ENCODE data around the gene CCDC146.
"Not testable (repeated sequence)": the region's sequence is repeated elsewhere in the genome, so short reads cannot be mapped to it uniquely, and the experiment has no call there.

The CCDC146 gene, protein sequence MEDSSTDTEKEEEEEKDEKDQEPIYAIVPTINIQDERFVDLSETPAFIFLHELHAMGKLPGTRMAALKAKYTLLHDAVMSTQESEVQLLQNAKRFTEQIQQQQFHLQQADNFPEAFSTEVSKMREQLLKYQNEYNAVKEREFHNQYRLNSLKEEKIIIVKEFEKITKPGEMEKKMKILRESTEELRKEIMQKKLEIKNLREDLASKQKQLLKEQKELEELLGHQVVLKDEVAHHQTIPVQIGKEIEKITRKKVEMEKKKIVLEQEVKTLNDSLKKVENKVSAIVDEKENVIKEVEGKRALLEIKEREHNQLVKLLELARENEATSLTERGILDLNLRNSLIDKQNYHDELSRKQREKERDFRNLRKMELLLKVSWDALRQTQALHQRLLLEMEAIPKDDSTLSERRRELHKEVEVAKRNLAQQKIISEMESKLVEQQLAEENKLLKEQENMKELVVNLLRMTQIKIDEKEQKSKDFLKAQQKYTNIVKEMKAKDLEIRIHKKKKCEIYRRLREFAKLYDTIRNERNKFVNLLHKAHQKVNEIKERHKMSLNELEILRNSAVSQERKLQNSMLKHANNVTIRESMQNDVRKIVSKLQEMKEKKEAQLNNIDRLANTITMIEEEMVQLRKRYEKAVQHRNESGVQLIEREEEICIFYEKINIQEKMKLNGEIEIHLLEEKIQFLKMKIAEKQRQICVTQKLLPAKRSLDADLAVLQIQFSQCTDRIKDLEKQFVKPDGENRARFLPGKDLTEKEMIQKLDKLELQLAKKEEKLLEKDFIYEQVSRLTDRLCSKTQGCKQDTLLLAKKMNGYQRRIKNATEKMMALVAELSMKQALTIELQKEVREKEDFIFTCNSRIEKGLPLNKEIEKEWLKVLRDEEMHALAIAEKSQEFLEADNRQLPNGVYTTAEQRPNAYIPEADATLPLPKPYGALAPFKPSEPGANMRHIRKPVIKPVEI

DNA sequence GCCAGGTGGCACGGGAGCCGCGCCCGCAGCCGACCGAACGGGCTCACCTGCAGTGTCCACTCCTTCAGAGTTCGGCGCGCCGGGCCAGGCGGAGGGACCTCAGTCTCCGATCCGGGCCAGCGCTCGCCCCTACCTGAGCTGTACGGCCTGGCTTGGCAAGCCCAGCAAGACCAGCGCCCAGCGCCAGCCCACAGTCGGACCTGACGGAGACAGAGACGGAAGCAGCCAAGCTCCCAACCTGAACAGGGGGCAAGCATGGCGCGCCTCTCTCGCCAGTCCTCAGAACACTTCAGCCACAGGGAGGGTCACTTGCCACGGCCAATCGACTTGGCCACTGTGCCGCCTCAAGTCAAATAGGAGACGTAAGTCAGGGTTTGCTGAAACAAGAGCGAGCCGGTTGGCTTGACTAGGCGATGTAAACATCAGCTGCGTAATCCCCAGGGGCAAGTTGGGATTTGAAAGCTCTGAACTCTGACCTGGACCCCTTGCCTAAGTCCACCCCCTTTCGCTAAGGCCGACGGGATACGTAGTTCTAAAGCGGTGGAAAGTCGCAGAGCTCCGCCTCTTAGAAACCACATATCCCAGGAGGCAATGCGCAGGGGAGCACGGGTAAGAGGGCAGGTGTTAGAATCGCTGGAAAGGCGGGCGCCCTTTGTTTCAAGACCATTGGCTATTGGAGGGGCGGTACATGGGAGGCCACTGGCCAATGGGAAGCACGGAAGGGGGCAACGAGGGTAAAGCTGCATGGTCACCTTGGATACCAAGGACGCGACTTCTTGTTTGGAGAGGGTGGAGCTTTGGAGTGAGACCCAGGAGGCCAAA, at the start of gene CCDC146:
TSS of gene CCDC146 (plus strand) at position 756 of the 822 bp plus-strand sequence. CDS start 45,054 bp downstream, outside the sequence.
- peak; percentile 98 for DNase-seq (ENCODE audit: low spot score)

DNA sequence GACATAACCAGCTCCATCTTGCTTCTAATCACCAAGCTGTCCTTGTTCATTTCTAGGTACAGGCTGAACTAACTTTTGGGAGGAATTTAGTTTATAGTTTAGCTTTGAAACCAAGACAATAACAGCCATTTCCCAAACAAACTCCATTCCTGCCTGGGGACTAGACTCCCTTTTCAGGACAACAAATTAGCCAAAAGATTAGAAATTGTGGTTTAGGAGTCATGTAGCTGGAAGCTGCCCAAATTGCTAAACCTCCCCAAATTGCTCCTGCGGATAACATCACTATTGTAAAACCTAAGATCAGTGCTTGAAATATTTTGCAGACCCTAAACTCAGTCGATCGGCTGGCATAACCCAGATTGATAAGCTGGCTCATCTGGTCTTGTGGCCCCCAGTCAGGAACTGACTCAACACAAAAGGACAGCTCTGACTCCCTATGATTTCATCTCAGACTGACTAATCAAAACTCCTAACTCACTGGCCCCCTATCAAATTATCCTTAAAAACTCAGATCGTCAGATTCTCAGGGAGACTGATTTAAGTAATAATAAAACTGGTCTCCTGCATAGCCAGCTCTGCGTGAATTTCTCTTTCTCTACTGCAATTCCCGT, 47.5 kb upstream of the CCDC146 start:
- not testable (repeated sequence) for DNase-seq (ENCODE audit: low spot score)

DNA sequence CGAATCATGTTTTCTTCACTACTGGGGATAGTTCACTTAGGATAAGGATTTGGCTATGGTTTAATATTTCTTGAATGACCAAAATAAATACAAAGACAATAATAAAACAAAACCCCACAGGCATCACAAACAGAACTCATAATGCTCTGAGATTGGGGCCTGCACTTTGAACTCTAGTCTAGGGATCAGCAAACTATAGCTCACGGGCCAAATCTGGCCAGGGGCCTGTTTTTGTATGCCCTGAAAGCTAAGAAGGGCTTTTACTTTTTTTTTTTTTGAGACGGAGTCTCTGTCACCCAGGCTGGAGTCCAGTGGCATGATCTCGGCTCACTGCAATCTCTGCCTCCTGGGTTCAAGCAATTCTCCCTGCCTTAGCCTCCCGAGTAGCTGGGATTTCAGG, 45.4 kb upstream of the CCDC146 start:
- not testable (repeated sequence) for DNase-seq (ENCODE audit: low spot score)

DNA sequence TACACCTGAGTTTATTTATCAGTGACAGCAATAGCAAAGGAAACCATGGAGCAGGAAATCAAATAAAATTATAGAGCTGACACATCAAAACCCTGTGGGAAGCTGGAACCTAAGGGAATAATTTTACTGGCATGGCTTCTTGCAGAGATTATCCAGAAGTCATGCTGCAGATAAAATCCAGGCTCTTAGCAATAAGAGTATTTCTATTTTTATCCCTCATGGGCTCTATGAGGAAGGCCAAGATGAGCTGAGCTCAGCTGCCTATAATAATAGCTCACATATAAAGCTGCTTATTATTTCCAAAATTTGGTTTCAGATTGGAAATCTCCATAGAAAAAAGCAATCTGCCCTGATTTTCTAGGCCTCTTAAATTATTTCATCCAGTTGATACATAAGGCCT, 43.3 kb upstream of the CCDC146 start:
- not testable (repeated sequence) for DNase-seq (ENCODE audit: low spot score)

DNA sequence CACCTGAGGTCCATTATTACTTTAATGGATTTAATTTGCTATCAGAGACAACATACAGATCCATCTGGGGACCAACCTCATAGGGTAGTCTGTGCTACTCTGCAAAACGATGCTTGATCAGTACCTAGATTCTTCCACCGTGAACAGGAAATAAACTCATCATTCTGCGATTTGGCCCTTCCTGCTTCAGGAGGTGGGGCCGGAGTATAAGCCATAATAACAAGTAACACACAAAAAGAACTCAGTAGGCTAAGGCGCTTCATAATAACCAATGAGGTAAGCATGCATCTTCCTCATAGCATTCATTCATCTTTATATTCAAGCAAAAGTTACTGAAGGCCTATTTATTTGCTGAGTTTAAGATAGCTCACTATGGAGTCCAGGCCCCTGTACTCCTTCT, 42.8 kb upstream of the CCDC146 start:
- DNase-seq (ENCODE audit: low spot score) = not testable (repeated sequence)

DNA sequence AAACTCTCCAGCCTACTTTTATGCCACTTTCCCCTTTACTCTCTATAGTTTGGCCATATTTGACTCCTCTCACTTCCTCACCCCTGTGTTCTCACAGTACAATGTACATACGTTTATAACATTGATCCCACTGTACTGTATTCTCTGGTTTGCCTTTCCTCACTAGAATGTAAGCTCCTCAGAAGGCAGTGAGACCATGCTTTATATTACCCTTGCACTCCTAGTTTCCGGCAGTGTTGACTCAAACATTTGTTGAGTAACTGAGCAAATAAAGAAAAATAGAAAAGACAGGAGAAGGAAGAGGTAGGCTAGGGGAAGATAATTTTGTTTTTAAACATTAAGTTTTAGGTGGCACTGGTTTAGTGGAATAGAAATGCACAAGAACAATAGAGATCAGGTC, 42.2 kb upstream of the CCDC146 start:
- DNase-seq (ENCODE audit: low spot score) = not testable (repeated sequence)

DNA sequence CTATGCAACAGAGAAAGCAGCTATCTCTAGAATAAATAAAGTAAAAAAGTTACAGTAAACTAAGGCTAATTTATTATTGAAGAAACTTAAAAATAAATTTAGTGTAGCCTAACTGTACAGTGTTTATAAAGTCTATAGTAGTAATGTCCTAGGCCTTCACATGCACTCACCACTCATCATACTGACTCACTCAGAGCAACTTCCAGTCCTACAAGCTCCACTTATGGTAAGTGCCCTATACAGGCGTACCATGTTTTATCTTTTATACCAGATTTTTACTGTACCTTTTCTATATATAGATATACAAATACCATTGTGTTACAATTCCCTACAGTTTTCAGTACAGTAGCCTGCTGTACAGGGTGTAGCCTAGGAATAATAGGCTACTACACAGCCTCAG, 40.2 kb upstream of the CCDC146 start:
- not testable (repeated sequence) for DNase-seq (ENCODE audit: low spot score)

DNA sequence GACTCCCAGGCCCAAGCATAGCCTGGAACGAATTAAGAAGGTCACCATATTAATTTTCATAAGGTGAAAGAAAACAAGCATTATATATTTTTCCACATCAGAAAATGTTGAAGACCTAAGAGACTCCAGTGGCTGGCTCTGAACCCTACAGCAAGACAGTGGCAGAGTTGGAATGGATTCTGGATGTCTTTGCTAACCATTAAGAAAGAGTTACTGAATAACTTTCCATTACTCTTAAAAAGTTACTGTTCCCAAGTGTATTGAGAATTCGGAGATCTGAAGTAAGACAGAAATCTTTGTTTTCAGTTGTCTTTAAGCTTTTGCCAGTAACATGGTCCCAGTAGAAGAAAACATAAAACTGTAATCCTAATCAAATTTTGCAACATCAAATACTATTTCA, 30.1 kb upstream of the CCDC146 start:
- not testable (repeated sequence) for DNase-seq (ENCODE audit: low spot score)

DNA sequence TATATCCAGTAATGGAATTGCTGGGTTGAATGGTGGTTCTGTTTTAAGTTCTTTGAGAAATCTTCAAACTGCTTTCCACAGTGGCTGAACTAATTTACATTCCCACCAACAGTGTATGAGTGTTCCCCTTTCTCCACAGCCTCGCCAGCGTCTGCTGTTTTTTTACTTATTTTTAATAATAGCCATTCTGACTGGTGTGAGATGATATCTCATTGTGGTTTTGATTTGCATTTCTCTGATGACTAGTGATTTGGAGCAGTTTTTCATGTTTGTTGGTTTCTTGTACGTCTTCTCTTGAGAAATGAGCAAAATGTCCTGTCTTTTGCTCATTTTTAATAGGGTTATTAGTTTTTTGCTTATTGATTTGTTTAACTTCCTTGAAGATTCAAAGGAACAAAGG, 21.9 kb upstream of the CCDC146 start:
- not testable (repeated sequence) for DNase-seq (ENCODE audit: low spot score)

DNA sequence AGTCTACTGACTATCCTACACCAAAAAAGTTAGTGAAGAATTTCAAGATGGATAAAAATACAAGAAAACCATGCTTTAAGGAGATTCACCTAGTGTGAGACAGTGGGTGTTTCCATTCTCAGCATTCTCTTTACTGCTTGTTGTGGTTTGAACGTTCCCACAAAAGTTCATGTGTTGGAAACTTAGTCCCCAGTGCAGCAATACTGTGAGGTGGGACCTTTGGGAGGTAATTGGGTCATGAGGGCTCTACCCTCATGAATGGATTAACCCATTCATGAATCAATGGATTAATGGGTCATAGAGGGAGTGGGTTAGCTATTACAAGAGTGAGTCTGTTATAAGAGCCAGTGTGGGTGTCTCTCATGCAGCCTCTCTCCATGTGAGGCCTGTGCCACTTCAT, 21.2 kb upstream of the CCDC146 start:
- not testable (repeated sequence) for DNase-seq (ENCODE audit: low spot score)

DNA sequence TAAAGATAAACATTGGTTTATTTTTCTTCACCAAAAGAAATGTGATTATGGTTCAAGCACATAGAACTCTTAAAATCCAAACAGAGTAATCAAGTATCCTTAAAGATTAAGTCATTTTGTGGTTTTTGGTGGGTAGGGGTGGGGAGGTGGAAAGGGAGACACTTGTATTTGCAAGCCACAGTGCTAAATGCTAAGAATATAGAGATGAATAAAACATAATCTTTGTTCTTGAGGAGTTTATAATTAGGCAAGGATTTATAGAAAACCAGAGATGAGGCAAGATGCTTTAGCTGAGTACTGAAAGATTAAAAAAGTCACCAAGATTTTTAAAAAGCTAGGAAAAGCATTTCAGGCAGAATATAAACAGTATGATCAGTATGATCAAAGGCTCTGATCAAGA, 19.7 kb upstream of the CCDC146 start:
- not testable (repeated sequence) for DNase-seq (ENCODE audit: low spot score)

DNA sequence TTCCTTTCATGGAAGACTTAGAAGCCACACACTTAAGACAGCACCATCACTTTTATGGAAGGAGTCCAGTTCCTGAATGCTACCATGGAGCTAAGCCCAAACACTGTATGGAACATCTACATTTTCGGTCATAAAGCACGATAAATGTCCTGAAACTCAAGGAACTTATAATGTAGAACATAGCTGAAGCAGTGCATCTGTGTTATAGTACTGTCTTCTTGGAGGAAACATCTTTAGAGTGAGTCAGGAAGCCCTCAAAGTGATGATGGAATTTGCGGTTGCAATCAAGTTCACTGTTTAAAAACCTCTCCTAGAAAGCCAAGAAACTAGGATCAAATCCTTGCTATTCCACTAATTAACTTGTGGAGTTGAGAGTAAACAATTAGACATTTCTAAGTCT, 16.5 kb upstream of the CCDC146 start:
- not testable (repeated sequence) for DNase-seq (ENCODE audit: low spot score)

DNA sequence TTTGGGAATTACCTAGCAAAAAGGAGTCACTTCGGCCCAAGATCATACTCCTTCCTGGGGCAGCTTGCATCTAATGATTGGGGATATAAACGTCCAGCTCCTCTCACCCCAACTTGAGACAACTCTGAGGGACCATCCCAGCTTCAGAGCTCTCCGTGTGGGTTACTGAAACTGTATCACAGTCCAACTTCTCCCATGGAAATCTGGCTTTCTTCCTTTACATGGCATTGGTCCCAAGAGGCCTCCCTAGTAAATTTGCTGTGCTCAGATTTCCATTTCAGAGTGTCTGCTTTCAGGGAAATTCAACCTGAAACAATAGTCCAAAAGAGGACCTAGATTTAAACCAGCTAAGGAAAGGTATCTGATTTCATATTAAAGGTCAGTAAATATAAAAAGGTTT, 14.8 kb upstream of the CCDC146 start:
- DNase-seq (ENCODE audit: low spot score) = not testable (repeated sequence)

DNA sequence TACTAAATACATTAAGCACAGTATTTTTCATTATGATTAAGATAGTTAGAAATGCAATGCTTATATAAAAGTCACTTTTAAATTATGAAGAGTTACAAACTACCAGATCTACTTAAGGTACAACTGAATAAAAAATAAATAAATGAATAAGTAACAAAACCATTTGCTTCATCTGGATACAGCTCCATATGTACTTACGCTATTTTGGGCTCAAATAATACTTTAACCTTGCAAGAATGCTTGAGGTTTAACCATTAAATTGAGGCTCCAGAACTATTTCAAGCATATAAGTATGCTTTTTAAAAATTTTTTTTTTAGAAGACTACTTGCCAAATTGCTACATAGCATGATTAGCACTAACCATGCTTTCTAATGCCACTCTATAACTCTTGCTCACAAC, 14.1 kb upstream of the CCDC146 start:
- not testable (repeated sequence) for DNase-seq (ENCODE audit: low spot score)

DNA sequence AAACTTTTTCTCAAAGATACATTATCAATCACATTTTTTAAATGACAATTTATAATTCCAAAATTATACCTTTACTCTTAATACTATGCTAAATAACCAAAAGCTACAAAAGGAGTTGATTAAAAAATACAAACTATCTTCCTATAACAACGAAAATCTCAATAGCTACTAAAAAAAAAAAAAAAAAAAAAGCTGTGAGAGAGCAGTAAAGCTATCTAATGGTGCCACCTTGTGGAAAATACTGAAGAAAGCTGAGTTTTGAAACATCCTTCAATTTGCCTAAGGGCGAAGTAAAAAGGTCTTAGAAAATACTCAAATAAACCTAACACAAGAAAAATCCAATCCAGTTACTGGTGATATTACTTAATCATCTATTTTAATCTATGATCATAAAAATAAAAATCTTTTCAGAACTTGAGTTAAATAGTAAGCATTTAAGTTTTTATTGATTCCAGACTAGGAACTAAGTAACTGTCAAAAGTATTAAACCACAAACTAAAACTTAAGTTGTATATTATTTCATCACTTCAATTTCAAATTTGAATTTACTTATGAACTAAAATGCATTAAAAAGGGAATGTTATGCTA, 9.6 kb upstream of the CCDC146 start:
- peak; percentile 9 for DNase-seq (ENCODE audit: low spot score)

DNA sequence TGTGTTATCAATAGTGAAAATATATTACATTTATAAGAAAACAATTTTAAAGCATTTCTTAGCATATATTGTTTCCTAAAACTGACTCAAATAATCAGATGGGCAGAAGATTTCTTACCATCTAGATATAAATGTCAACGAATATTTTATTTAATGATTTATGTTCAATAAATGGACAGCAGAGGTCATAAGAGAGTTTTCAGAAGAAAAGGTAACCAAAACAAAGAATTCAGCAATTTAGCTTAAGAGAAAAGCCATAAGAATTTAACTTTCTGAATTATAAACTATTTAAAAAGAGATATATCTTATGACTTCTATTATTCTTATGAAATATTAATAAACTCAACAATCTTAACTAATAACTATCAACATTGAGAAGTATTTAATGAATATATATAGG, 3.1 kb downstream of the CCDC146 start:
- DNase-seq (ENCODE audit: low spot score) = not testable (repeated sequence)

DNA sequence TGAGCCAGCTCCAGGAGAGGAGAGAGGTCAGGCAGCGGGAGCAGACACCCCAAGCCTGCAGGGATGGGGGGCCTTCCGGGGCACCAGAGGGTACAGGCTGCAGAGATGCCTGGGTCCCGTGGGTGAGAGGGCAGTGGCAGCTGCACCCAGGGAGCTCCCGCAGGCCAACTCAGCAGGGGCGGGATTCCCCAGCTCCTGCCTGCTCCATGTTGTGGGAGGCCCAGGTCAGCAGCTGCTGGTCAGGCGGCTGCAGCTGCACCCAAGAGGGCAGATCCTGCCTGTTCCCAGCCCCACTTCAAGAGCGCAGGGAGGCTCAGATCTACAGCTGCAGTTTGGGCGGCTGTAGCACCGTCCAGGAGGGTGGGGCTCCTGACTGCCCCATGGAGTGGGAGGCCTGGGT, 4.6 kb downstream of the CCDC146 start:
- not testable (repeated sequence) for DNase-seq (ENCODE audit: low spot score)

DNA sequence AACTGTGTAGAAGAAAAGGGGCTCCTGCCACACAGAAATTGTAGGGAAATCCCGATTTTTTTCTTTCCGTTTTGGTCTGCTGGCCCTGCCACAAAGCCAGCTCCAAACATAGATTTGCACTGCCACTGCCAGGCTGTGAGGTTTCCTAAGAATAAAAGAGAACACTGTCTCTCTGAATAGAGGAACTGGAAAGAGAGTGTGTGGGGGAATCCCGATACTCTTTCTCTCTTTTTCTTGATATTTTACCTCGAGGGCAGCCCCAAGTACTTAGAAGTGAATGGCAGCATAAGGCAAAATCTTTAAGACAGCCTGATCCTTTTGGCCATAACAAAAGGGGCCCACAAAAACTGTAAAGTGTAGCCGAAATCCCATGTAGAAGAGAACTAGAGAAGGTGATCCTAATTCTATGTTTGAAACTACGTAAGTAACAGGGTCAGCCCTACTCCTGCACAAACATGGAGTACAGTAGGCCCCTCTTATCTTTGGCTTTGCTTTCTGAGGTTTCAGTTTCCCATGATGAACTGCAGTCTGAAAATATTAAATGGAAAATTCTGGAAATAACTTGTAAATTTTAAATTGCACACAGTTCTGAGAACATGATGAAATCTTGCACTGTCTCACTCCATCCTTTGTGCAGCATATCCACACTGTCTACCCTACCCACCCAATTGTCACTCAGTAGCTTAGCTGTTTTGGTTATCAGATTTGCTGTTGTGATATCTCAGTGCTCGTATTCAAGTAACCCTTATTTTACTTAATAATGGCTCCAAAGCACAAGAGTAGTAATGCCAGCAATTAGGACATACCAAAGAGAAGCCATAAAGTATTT, 6.4 kb downstream of the CCDC146 start:
- DNase-seq (ENCODE audit: low spot score) = not testable (repeated sequence)

DNA sequence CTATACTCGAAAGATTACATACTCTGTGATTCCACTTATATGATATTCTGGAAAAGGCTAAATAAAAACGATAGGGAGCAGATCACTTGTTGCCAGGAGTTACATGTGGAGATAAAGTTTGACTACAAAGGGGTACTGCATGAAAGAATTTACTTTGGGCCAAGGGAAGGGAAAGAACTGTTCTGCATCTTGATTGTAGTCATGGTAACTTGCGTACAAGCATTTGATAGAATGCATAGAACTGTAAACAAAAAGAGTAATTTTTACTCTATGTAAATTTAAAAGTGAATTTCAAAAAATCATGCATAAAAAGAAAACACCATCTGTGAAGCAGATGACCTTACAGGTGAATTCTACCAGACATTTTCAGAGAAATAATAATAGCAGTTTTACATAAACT, 9.4 kb downstream of the CCDC146 start:
- not testable (repeated sequence) for DNase-seq (ENCODE audit: low spot score)

DNA sequence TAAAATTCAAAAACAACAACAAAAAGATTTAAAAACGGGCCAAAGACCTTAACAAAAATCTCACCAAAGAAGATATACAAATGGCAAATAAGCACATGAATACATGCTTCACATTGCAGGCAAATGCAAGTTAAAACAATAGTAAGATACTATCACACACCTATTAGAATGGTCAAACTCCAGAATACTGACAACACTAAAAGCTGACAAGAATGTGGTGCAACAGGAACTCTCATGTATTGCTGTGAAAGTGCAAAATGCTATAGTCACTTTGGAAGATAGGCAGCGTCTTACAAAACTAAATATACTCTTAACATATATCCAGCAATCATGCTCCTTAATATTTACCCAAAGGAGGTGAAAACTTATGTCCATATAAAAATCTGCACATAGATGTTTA, 16.3 kb downstream of the CCDC146 start:
- DNase-seq (ENCODE audit: low spot score) = not testable (repeated sequence)
